Adrenal gland (tissue), 5 donors: ENCODE results near the gene OLFM3.

Source experiments
- CTCF ChIP-seq, 6 experiments: fragments of 450-650 bp in 4 of 6; fragments of 200-600 bp in 2 of 6; sonication (generic) in 1 of 6; IDR thresholded peaks; 1 replicate in 5 of 6; 2 replicates in 1 of 6; pipeline versions ENCODE4 v1.5.1 to v1.8.0; 2016 to 2021; ENCODE audit warnings: antibody characterized with exemption in 6 of 6, mild to moderate bottlenecking in 2 of 6, moderate library complexity in 1 of 6
- POLR2A ChIP-seq, 2 donors: fragments of 450-650 bp; IDR thresholded peaks; one replicate each; pipeline ENCODE4 v1.6.1; 2017; ENCODE audit warnings: antibody characterized with exemption in 2 of 2, mild to moderate bottlenecking in 2 of 2, moderate library complexity in 1 of 2
- donor health status: DM: no; HTN: no; CAD: no.

- TF ChIP-seq POLR2A (IDR thresholded peaks at IDR 0.05) (no peak), CTCF (IDR thresholded peaks at IDR 0.05) (no peak)
Measured at GRCh38 chr1:101835988-101836387, 160.7 kb downstream of the OLFM3 start.
